ENCODE measurements around the gene STUM.

The STUM gene

GRCh38 chr1:226533220-226533619 is 15.3 kb upstream of the STUM start:
- DNase-seq (ENCODE audit: low read depth in 2 of 2), result no peak

- no peak for DNase-seq (ENCODE audit: low read depth in 2 of 2)
Measured at GRCh38 chr1:226534098-226534497, 14.5 kb upstream of the STUM start.

GRCh38 chr1:226534645-226535044 is 13.9 kb upstream of the STUM start:
- DNase-seq (ENCODE audit: low read depth in 2 of 2), result no peak

- DNase-seq (ENCODE audit: low read depth in 2 of 2), result no peak
Measured at GRCh38 chr1:226535666-226536065, 12.9 kb upstream of the STUM start.

- DNase-seq (ENCODE audit: low read depth in 2 of 2), result no peak
Measured at GRCh38 chr1:226541231-226541630, 7.3 kb upstream of the STUM start.

- DNase-seq (ENCODE audit: low read depth in 2 of 2), result no peak
Measured at GRCh38 chr1:226541631-226542622, 6.6 kb upstream of the STUM start.

- DNase-seq (ENCODE audit: low read depth in 2 of 2), result no peak
Measured at GRCh38 chr1:226542623-226543103, 5.9 kb upstream of the STUM start.

- DNase-seq (ENCODE audit: low read depth in 2 of 2), result no peak
Measured at GRCh38 chr1:226545836-226546596, 2.5 kb upstream of the STUM start.

- DNase-seq (ENCODE audit: low read depth in 2 of 2), result no peak
Measured at GRCh38 chr1:226546926-226547325, 1.6 kb upstream of the STUM start.

GRCh38 chr1:226547754-226548191 is 791 bp upstream of the STUM start:
- DNase-seq (ENCODE audit: low read depth in 2 of 2), result peak; percentile 36 to 70

- DNase-seq (ENCODE audit: low read depth in 2 of 2), result peak in 1 of 2 experiments; percentile 1
Measured at GRCh38 chr1:226549094-226549936, 751 bp downstream of the STUM start.

- no peak for DNase-seq (ENCODE audit: low read depth in 2 of 2)
Measured at GRCh38 chr1:226549937-226550671, 1.5 kb downstream of the STUM start.

- DNase-seq (ENCODE audit: low read depth in 2 of 2), result no peak
Measured at GRCh38 chr1:226550672-226551041, 2.1 kb downstream of the STUM start.

- no peak for DNase-seq (ENCODE audit: low read depth in 2 of 2)
Measured at GRCh38 chr1:226551299-226551698, 2.7 kb downstream of the STUM start.

- DNase-seq (ENCODE audit: low read depth in 2 of 2), result no peak
Measured at GRCh38 chr1:226552061-226552460, 3.5 kb downstream of the STUM start.

- no peak for DNase-seq (ENCODE audit: low read depth in 2 of 2)
Measured at GRCh38 chr1:226553266-226553923, 4.8 kb downstream of the STUM start.

GRCh38 chr1:226553924-226554282 is 5.3 kb downstream of the STUM start:
- DNase-seq (ENCODE audit: low read depth in 2 of 2), result no peak

- no peak for DNase-seq (ENCODE audit: low read depth in 2 of 2)
Measured at GRCh38 chr1:226555092-226555491, 6.5 kb downstream of the STUM start.

- no peak for DNase-seq (ENCODE audit: low read depth in 2 of 2)
Measured at GRCh38 chr1:226557424-226557823, 8.9 kb downstream of the STUM start.

- no peak for DNase-seq (ENCODE audit: low read depth in 2 of 2)
Measured at GRCh38 chr1:226558036-226558650, 9.6 kb downstream of the STUM start.
